Activated CD4-positive, alpha-beta T cell treated with anti-CD3 and anti-CD28 coated beads, Interleukin-2, amount 50 U/mL, for 48 hours (primary cell): ENCODE results near the gene GARIN5B.

Experiments
- DNase-seq, 2 experiments: peaks; one replicate each; pipeline ENCODE4 v3.0.0-alpha.2; 2020

Gene GARIN5B

GRCh38 chr19:55368701-55369563, 5.9 kb upstream of the GARIN5B start:
- no peak for DNase-seq

- DNase-seq: no peak
These were observed 5.0 kb upstream of the GARIN5B start for GRCh38 chr19:55368106-55368505.

- no peak for DNase-seq
These were observed 3.7 kb upstream of the GARIN5B start for GRCh38 chr19:55366790-55367189.

GRCh38 chr19:55365964-55366363, 2.9 kb upstream of the GARIN5B start:
- no peak for DNase-seq

- no peak for DNase-seq
These were observed 2.2 kb upstream of the GARIN5B start for GRCh38 chr19:55365245-55365644.

- no peak for DNase-seq
These were observed 678 bp downstream of the GARIN5B start for GRCh38 chr19:55362174-55362989.

GRCh38 chr19:55360902-55361301, 2.2 kb downstream of the GARIN5B start:
- no peak for DNase-seq

- DNase-seq: no peak
These were observed 3.8 kb downstream of the GARIN5B start for GRCh38 chr19:55358943-55359908.

GRCh38 chr19:55358493-55358892, 4.6 kb downstream of the GARIN5B start:
- no peak for DNase-seq

GRCh38 chr19:55355213-55355821, 7.7 kb downstream of the GARIN5B start:
- DNase-seq: no peak

GRCh38 chr19:55354698-55355212, 8.3 kb downstream of the GARIN5B start, which contains the start of gene COX6B2:
Gene COX6B2, minus strand, starts transcription at chr19:55354719. Its CDS starts 198 bp downstream, at chr19:55354521.
- no peak for DNase-seq

GRCh38 chr19:55353803-55354697, 9.0 kb downstream of the GARIN5B start:
- DNase-seq: peak; percentile 70 to 75

- DNase-seq: no peak
These were observed 9.7 kb downstream of the GARIN5B start for GRCh38 chr19:55353356-55353802.

GRCh38 chr19:55352549-55353145, 10.4 kb downstream of the GARIN5B start:
- DNase-seq: no peak

- no peak for DNase-seq
These were observed 11.0 kb downstream of the GARIN5B start for GRCh38 chr19:55352040-55352439.

GRCh38 chr19:55350620-55351315, 12.3 kb downstream of the GARIN5B start:
- DNase-seq: no peak

GRCh38 chr19:55348317-55349034, 14.6 kb downstream of the GARIN5B start:
- no peak for DNase-seq

GRCh38 chr19:55347442-55348009, 15.5 kb downstream of the GARIN5B start:
- DNase-seq: no peak
